Lower lobe of right lung (tissue), 2 donors: ENCODE data around the gene CASTOR2. TPM values are rescaled to one million over a fixed set of nuclear protein-coding genes. Genes with fewer than 3 reads are reported as not detected.

Source experiments
- ATAC-seq, 2 donors: fragments of 200-7000 bp; cut with Tn5 transposase; one replicate each; pipeline ENCODE4 v1.9.1; 2020 to 2022; ENCODE audit warnings: mild to moderate bottlenecking in 2 of 2, moderate library complexity in 2 of 2
- DNase-seq: peaks from one replicate; pipeline ENCODE4 v3.0.0-alpha.2; 2020
- H3K27ac ChIP-seq: fragments of 200-600 bp; one replicate; pipeline ENCODE4 v1.8.0; 2022
- H3K27me3 ChIP-seq: fragments of 200-600 bp; one replicate; pipeline ENCODE4 v1.8.0; 2022; ENCODE audit warnings: low read depth
- H3K36me3 ChIP-seq: fragments of 200-600 bp; one replicate; pipeline ENCODE4 v1.8.0; 2022; ENCODE audit warnings: mild to moderate bottlenecking
- H3K4me1 ChIP-seq: fragments of 200-600 bp; one replicate; pipeline ENCODE4 v1.8.0; 2022
- H3K4me3 ChIP-seq: fragments of 200-600 bp; one replicate; pipeline ENCODE4 v1.8.0; 2022; ENCODE audit warnings: mild to moderate bottlenecking
- H3K9me3 ChIP-seq: fragments of 200-600 bp; one replicate; pipeline ENCODE4 v1.8.0; 2022
- CTCF ChIP-seq: fragments of 200-600 bp; IDR thresholded peaks from one replicate; pipeline ENCODE4 v1.8.0; 2022; ENCODE audit warnings: antibody characterized with exemption, mild to moderate bottlenecking
- intact Hi-C: fragments of 100-400 bp; cut with DNase I; formaldehyde crosslinking; loops from one replicate; pipeline ENCODE4 v1.11.0; 2022
- total RNA-seq: library from RNA; stranded (reverse); fragmentation: NEBNext Ultra II Directional; extraction: Animal tissue kit (Norgen Biotek cat#: 25700); gene quantifications from one replicate; pipeline ENCODE4 v1.2.1, GENCODE V29; 2021
- donor health status: DM: no; HTN: yes; CAD: no; lungs with severe emphysema.

Gene CASTOR2
- total RNA-seq, 1 donor from 2014 or later: 9.0 TPM

- Histone ChIP-seq H3K27ac (no peak overlapping the region), H3K4me3 (no peak overlapping the region), H3K27me3 (no peaks in the 10 kb centered on the region), H3K36me3 (no peaks in the 10 kb centered on the region), H3K9me3 (no peaks in the 10 kb centered on the region), H3K4me1 (no peaks in the 10 kb centered on the region)
- intact Hi-C loops: no loop called here
- peak; percentile 66 to 71 for ATAC-seq
- DNase-seq: no peak
- no peak for TF ChIP-seq CTCF
Observed at GRCh38 chr7:75028299-75028698, 63.8 kb downstream of the CASTOR2 start.

GRCh38 chr7:75033064-75033463 is 68.6 kb downstream of the CASTOR2 start:
- H3K9me3 ChIP-seq: no peaks in the 10 kb centered on the region
- DNase-seq (no peak), ATAC-seq (no peak)
- intact Hi-C loops: no loop called here
- no peaks in the 10 kb centered on the region for H3K4me1 ChIP-seq
- no peaks in the 10 kb centered on the region for H3K36me3 ChIP-seq
- H3K27me3 ChIP-seq: no peaks in the 10 kb centered on the region
- H3K27ac ChIP-seq: no peak overlapping the region
- no peak overlapping the region for H3K4me3 ChIP-seq
- no peak for TF ChIP-seq CTCF

- H3K27ac ChIP-seq: no peak overlapping the region
- no peak for DNase-seq
- TF ChIP-seq CTCF: no peak
- no peaks in the 10 kb centered on the region for H3K27me3 ChIP-seq
- H3K4me1 ChIP-seq: no peaks in the 10 kb centered on the region
- no peaks in the 10 kb centered on the region for H3K9me3 ChIP-seq
- H3K36me3 ChIP-seq: no peaks in the 10 kb centered on the region
- no peak overlapping the region for H3K4me3 ChIP-seq
- no peak for ATAC-seq
- intact Hi-C loops: no loop called here
Observed at GRCh38 chr7:75033826-75034225, 69.3 kb downstream of the CASTOR2 start.

- Histone ChIP-seq H3K27me3 (no peaks in the 10 kb centered on the region), H3K4me3 (no peak overlapping the region), H3K4me1 (no peaks in the 10 kb centered on the region), H3K27ac (no peak overlapping the region), H3K9me3 (no peaks in the 10 kb centered on the region), H3K36me3 (peaks cover 24% of the 10 kb centered on the region)
- DNase-seq (no peak), ATAC-seq (no peak)
- no peak for TF ChIP-seq CTCF
- intact Hi-C loops: no loop called here
Observed at GRCh38 chr7:75038508-75038907, 74.0 kb downstream of the CASTOR2 start.

GRCh38 chr7:75039166-75039565 is 74.7 kb downstream of the CASTOR2 start:
- TF ChIP-seq CTCF: no peak
- Histone ChIP-seq H3K9me3 (no peaks in the 10 kb centered on the region), H3K27me3 (no peaks in the 10 kb centered on the region), H3K4me1 (no peaks in the 10 kb centered on the region), H3K4me3 (no peak overlapping the region), H3K27ac (no peak overlapping the region), H3K36me3 (peaks cover 31% of the 10 kb centered on the region)
- DNase-seq (no peak), ATAC-seq (no peak)
- intact Hi-C loops: no loop called here

- no peak overlapping the region for H3K27ac ChIP-seq
- no peaks in the 10 kb centered on the region for H3K4me1 ChIP-seq
- TF ChIP-seq CTCF: no peak
- peaks cover 34% of the 10 kb centered on the region for H3K36me3 ChIP-seq
- DNase-seq (no peak), ATAC-seq (no peak)
- H3K27me3 ChIP-seq: no peaks in the 10 kb centered on the region
- H3K9me3 ChIP-seq: no peaks in the 10 kb centered on the region
- intact Hi-C loops: no loop called here
- no peak overlapping the region for H3K4me3 ChIP-seq
Observed at GRCh38 chr7:75039709-75040108, 75.2 kb downstream of the CASTOR2 start.
